Testis (tissue), 2 donors: Measurements from ENCODE around the gene POMT2.

ENCODE experiments used
- POLR2A ChIP-seq: fragments of 450-650 bp; IDR thresholded peaks from one replicate; pipeline ENCODE4 v1.6.1; 2017; ENCODE audit warnings: antibody characterized with exemption, mild to moderate bottlenecking, moderate library complexity
- TF ChIP-seq, protein P1 (sequence below), 3 experiments: fragments of 450-650 bp in 2 of 3; fragments of 200-600 bp in 1 of 3; sonication (generic) in 1 of 3; IDR thresholded peaks; one replicate each; pipeline ENCODE4 v1.5.1; 2016 to 2019; ENCODE audit warnings: antibody characterized with exemption in 3 of 3, mild to moderate bottlenecking in 2 of 3, moderate library complexity in 1 of 3

DNA sequence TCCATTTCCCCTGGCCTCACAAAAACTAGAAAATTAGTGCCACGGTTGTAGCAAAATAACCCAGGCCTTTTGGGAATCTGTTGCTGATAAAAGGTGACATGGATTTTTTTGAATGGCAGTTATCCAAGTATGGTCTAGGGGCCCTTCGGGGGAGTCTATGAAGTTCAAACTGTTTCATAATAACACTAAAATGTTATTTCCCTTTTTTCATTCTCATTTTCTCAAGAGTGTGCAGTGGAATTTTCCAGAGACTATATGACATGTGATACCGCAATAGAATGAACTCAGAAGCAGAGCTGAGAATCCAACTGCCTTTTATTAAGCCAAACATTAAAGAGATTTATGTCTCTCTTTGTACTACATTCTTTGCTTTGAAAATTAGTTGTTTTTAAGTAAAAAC, 27.1 kb upstream of the POMT2 start:
- TF ChIP-seq POLR2A, result no peak
- TF ChIP-seq, protein P1, sequence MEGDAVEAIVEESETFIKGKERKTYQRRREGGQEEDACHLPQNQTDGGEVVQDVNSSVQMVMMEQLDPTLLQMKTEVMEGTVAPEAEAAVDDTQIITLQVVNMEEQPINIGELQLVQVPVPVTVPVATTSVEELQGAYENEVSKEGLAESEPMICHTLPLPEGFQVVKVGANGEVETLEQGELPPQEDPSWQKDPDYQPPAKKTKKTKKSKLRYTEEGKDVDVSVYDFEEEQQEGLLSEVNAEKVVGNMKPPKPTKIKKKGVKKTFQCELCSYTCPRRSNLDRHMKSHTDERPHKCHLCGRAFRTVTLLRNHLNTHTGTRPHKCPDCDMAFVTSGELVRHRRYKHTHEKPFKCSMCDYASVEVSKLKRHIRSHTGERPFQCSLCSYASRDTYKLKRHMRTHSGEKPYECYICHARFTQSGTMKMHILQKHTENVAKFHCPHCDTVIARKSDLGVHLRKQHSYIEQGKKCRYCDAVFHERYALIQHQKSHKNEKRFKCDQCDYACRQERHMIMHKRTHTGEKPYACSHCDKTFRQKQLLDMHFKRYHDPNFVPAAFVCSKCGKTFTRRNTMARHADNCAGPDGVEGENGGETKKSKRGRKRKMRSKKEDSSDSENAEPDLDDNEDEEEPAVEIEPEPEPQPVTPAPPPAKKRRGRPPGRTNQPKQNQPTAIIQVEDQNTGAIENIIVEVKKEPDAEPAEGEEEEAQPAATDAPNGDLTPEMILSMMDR (IDR thresholded peaks at IDR 0.05), result no peak
